ENCODE data around the gene ARL3.
"Not testable (repeated sequence)": the region's sequence is repeated elsewhere in the genome, so short reads cannot be mapped to it uniquely, and the experiment has no call there.

ARL3 gene

GRCh38 chr10:102701796-102702195 lies 12.4 kb downstream of the ARL3 start:
- DNase-seq: no peak

GRCh38 chr10:102701272-102701671 lies 12.9 kb downstream of the ARL3 start:
- DNase-seq: no peak

GRCh38 chr10:102698894-102699293 lies 15.3 kb downstream of the ARL3 start:
- DNase-seq: no peak

- no peak for DNase-seq
Observed at GRCh38 chr10:102696736-102697135, 17.5 kb downstream of the ARL3 start.

GRCh38 chr10:102695401-102695800 lies 18.8 kb downstream of the ARL3 start:
- not testable (repeated sequence) for DNase-seq

- no peak for DNase-seq
Observed at GRCh38 chr10:102691285-102692066, 22.7 kb downstream of the ARL3 start.

- DNase-seq: no peak
Observed at GRCh38 chr10:102683736-102684135, 30.5 kb downstream of the ARL3 start.

- no peak for DNase-seq
Observed at GRCh38 chr10:102682981-102683380, 31.2 kb downstream of the ARL3 start.

GRCh38 chr10:102682416-102682815 lies 31.8 kb downstream of the ARL3 start:
- no peak for DNase-seq

- no peak for DNase-seq
Observed at GRCh38 chr10:102681696-102682095, 32.5 kb downstream of the ARL3 start.

- no peak for DNase-seq
Observed at GRCh38 chr10:102679596-102679995, 34.6 kb downstream of the ARL3 start.

GRCh38 chr10:102678842-102679289 lies 35.3 kb downstream of the ARL3 start:
- no peak for DNase-seq

- DNase-seq: no peak
Observed at GRCh38 chr10:102678068-102678400, 36.2 kb downstream of the ARL3 start.

GRCh38 chr10:102677331-102678067 lies 36.7 kb downstream of the ARL3 start:
- DNase-seq: no peak

- DNase-seq: no peak
Observed at GRCh38 chr10:102676534-102677315, 37.5 kb downstream of the ARL3 start.

GRCh38 chr10:102675666-102676533 lies 38.3 kb downstream of the ARL3 start:
- DNase-seq: no peak

GRCh38 chr10:102675011-102675665 lies 39.1 kb downstream of the ARL3 start:
- DNase-seq: no peak

- DNase-seq: no peak
Observed at GRCh38 chr10:102674566-102674965, 39.6 kb downstream of the ARL3 start.

GRCh38 chr10:102673819-102674511 lies 40.2 kb downstream of the ARL3 start:
- no peak for DNase-seq

- DNase-seq: no peak
Observed at GRCh38 chr10:102673236-102673818, 40.9 kb downstream of the ARL3 start.

- no peak for DNase-seq
Observed at GRCh38 chr10:102670871-102671434, 43.2 kb downstream of the ARL3 start.
